ENCODE measurements around the gene RAB7A.

- TF ChIP-seq POLR2A (IDR thresholded peaks at IDR 0.05): no peak
- TF ChIP-seq, protein P1, sequence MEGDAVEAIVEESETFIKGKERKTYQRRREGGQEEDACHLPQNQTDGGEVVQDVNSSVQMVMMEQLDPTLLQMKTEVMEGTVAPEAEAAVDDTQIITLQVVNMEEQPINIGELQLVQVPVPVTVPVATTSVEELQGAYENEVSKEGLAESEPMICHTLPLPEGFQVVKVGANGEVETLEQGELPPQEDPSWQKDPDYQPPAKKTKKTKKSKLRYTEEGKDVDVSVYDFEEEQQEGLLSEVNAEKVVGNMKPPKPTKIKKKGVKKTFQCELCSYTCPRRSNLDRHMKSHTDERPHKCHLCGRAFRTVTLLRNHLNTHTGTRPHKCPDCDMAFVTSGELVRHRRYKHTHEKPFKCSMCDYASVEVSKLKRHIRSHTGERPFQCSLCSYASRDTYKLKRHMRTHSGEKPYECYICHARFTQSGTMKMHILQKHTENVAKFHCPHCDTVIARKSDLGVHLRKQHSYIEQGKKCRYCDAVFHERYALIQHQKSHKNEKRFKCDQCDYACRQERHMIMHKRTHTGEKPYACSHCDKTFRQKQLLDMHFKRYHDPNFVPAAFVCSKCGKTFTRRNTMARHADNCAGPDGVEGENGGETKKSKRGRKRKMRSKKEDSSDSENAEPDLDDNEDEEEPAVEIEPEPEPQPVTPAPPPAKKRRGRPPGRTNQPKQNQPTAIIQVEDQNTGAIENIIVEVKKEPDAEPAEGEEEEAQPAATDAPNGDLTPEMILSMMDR (IDR thresholded peaks at IDR 0.05): no peak
Observed at GRCh38 chr3:128784843-128785242, 58.9 kb downstream of the RAB7A start.
